MM.1S (cell line): ENCODE data around the gene ACLY.

Source experiments
- DNase-seq: peaks from one replicate; pipeline ENCODE4 v3.0.0-alpha.2; 2015
- H2AFZ ChIP-seq: fragments of 300-600 bp; sonication (generic); 2 replicates; pipeline ENCODE4 v1.6.0; 2016; ENCODE audit warnings: antibody characterized with exemption, low read length
- H3F3A ChIP-seq: fragments of 300-600 bp; sonication (generic); 2 replicates; pipeline ENCODE4 v1.6.1; 2016; ENCODE audit warnings: mild to moderate bottlenecking, antibody characterized with exemption, low read length, moderate library complexity, mixed read lengths; ENCODE audit not compliant: insufficient read depth
- H3K27ac ChIP-seq: fragments of 300-600 bp; sonication (generic); 2 replicates; pipeline ENCODE4 v1.5.1; 2016; ENCODE audit warnings: mild to moderate bottlenecking, low read length
- H3K27me3 ChIP-seq: fragments of 300-600 bp; sonication (generic); replicated peaks from 2 replicates; pipeline ENCODE4 v1.6.0; 2016; ENCODE audit warnings: low read length; ENCODE audit not compliant: insufficient read depth
- H3K36me3 ChIP-seq: fragments of 300-600 bp; sonication (generic); replicated peaks from 2 replicates; pipeline ENCODE4 v1.6.1; 2016; ENCODE audit warnings: mild to moderate bottlenecking, low read length, mixed read lengths; ENCODE audit not compliant: insufficient read depth
- H3K4me1 ChIP-seq: fragments of 300-600 bp; sonication (generic); 2 replicates; pipeline ENCODE4 v1.6.1; 2016; ENCODE audit warnings: low read length, mixed read lengths
- H3K4me2 ChIP-seq: fragments of 300-600 bp; sonication (generic); 2 replicates; pipeline ENCODE4 v1.6.0; 2016; ENCODE audit warnings: low read depth, low read length
- H3K4me3 ChIP-seq: fragments of 300-600 bp; sonication (generic); 2 replicates; pipeline ENCODE4 v1.5.1; 2016; ENCODE audit warnings: low read length, mixed read lengths
- H3K79me2 ChIP-seq: fragments of 300-600 bp; sonication (generic); 2 replicates; pipeline ENCODE4 v1.6.1; 2016; ENCODE audit warnings: mixed run types, low read length, mixed read lengths
- H3K9ac ChIP-seq: fragments of 300-600 bp; sonication (generic); 2 replicates; pipeline ENCODE4 v1.6.1; 2016; ENCODE audit warnings: low read length, mixed read lengths
- H3K9me2 ChIP-seq: fragments of 300-600 bp; sonication (generic); replicated peaks from 2 replicates; pipeline ENCODE4 v1.6.1; 2016; ENCODE audit warnings: mild to moderate bottlenecking, low read length, mixed read lengths; ENCODE audit not compliant: insufficient read depth
- H3K9me3 ChIP-seq: fragments of 300-600 bp; sonication (generic); replicated peaks from 2 replicates; pipeline ENCODE4 v1.6.1; 2016; ENCODE audit warnings: mild to moderate bottlenecking, low read length, mixed read lengths; ENCODE audit not compliant: insufficient read depth
- H4K20me1 ChIP-seq: fragments of 300-600 bp; sonication (generic); 2 replicates; pipeline ENCODE4 v1.6.1; 2016; ENCODE audit warnings: mild to moderate bottlenecking, low read length, moderate library complexity, mixed read lengths; ENCODE audit not compliant: insufficient read depth
- CTCF ChIP-seq: fragments of 300-600 bp; sonication (generic); IDR thresholded peaks from 2 replicates; pipeline ENCODE4 v1.5.1; 2016; ENCODE audit warnings: antibody characterized with exemption, low read length, mixed read lengths
- EZH2 ChIP-seq: fragments of 300-600 bp; sonication (generic); optimal IDR thresholded peaks from 2 replicates; pipeline ENCODE3; 2017; ENCODE audit warnings: low read depth, mild to moderate bottlenecking, antibody characterized with exemption, low read length, mixed read lengths
- EZH2phosphoT487 ChIP-seq: fragments of 300-600 bp; sonication (generic); IDR thresholded peaks from 2 replicates; pipeline ENCODE4 v1.6.1; 2018; ENCODE audit warnings: antibody characterized with exemption, low read length

Gene ACLY

GRCh38 chr17:41966463-41967140, 47.9 kb upstream of the ACLY start, which contains the start of gene CNP:
Gene CNP (plus strand): TSS chr17:41966795. CDS start chr17:41966885, 90 bp downstream.
- Histone ChIP-seq H3K9me3 (no peaks in the 10 kb centered on the region), H3K36me3 (0 out of 2 replicates have a peak, but pooled peaks cover 4% of the 10 kb centered on the region), H3K79me2 (peaks cover 47% of the 10 kb centered on the region), H2AFZ (peak within 1 kb of the TSS; percentile 84), H3K27me3 (no peaks in the 10 kb centered on the region), H3K9ac (peak within 1 kb of the TSS; percentile 85), H3K4me2 (peak within 1 kb of the TSS; percentile 90), H3F3A (peaks cover 16% of the 10 kb centered on the region), H4K20me1 (no peaks in the 10 kb centered on the region), H3K27ac (peak within 1 kb of the TSS; percentile 65; the same call in 1 of the 2 replicates), H3K9me2 (no peaks in the 10 kb centered on the region), H3K4me1 (peaks cover 19% of the 10 kb centered on the region), H3K4me3 (peak within 1 kb of the TSS; percentile 82)
- DNase-seq = peak; percentile 94
- no peak for TF ChIP-seq CTCF
- TF ChIP-seq EZH2phosphoT487 = no peak
- TF ChIP-seq EZH2 = no peak

- no peaks in the 10 kb centered on the region for H3K27me3 ChIP-seq
- no peaks in the 10 kb centered on the region for H4K20me1 ChIP-seq
- H2AFZ ChIP-seq = peak overlapping the region; percentile 73
- peaks cover 16% of the 10 kb centered on the region for H3F3A ChIP-seq
- TF ChIP-seq EZH2phosphoT487 = no peak
- no peak for TF ChIP-seq EZH2
- TF ChIP-seq CTCF = no peak
- H3K4me2 ChIP-seq = peak overlapping the region; percentile 89
- H3K27ac ChIP-seq = peak overlapping the region; percentile 59; the same call in 1 of the 2 replicates
- peaks cover 42% of the 10 kb centered on the region for H3K79me2 ChIP-seq
- no peaks in the 10 kb centered on the region for H3K9me3 ChIP-seq
- DNase-seq = peak; percentile 90
- no peaks in the 10 kb centered on the region for H3K9me2 ChIP-seq
- H3K9ac ChIP-seq = peak overlapping the region; percentile 85; the same call in 1 of the 2 replicates
- H3K4me3 ChIP-seq = peak overlapping the region; percentile 82
- H3K4me1 ChIP-seq = peaks cover 19% of the 10 kb centered on the region
- H3K36me3 ChIP-seq = 0 out of 2 replicates have a peak, but pooled peaks cover 4% of the 10 kb centered on the region
These were observed 47.1 kb upstream of the ACLY start for GRCh38 chr17:41965694-41966462.

GRCh38 chr17:41962768-41963434, 44.1 kb upstream of the ACLY start:
- H3K36me3 ChIP-seq = 0 out of 2 replicates have a peak, but pooled peaks cover 2% of the 10 kb centered on the region
- H4K20me1 ChIP-seq = no peaks in the 10 kb centered on the region
- H3K4me2 ChIP-seq = 0 out of 2 replicates have a peak overlapping the region, but pooled peaks have one; percentile 5
- no peak overlapping the region for H3K4me3 ChIP-seq
- no peaks in the 10 kb centered on the region for H3K9me2 ChIP-seq
- no peak overlapping the region for H3K9ac ChIP-seq
- no peaks in the 10 kb centered on the region for H3K27me3 ChIP-seq
- peaks cover 17% of the 10 kb centered on the region for H3K4me1 ChIP-seq
- H3K27ac ChIP-seq = no peak overlapping the region
- TF ChIP-seq EZH2 (no peak), EZH2phosphoT487 (no peak), CTCF (peak; percentile 92)
- peaks cover 12% of the 10 kb centered on the region for H3K79me2 ChIP-seq
- peaks cover 16% of the 10 kb centered on the region for H3F3A ChIP-seq
- no peaks in the 10 kb centered on the region for H3K9me3 ChIP-seq
- peak overlapping the region; percentile 40; the same call in 1 of the 2 replicates for H2AFZ ChIP-seq
- DNase-seq = peak; percentile 69
